AML-193 (cell line): ENCODE data around the gene CLIP4.
"Not testable (repeated sequence)": the region's sequence is repeated elsewhere in the genome, so short reads cannot be mapped to it uniquely, and the experiment has no call there.

ENCODE experiments used
- DNase-seq, 2 experiments: peaks; one replicate each; lab custom pipeline; 2025; lab: John Stamatoyannopoulos, UW

Gene CLIP4

GRCh38 chr2:29104688-29105087 is 10.5 kb upstream of the CLIP4 start:
- DNase-seq, result no peak

GRCh38 chr2:29105375-29105774 is 9.8 kb upstream of the CLIP4 start:
- no peak for DNase-seq

- no peak for DNase-seq
Measured at GRCh38 chr2:29106256-29106655, 9.0 kb upstream of the CLIP4 start.

- no peak for DNase-seq
Measured at GRCh38 chr2:29106980-29107388, 8.2 kb upstream of the CLIP4 start.

- not testable (repeated sequence) for DNase-seq
Measured at GRCh38 chr2:29107547-29107946, 7.7 kb upstream of the CLIP4 start.

- DNase-seq, result no peak
Measured at GRCh38 chr2:29108225-29108624, 7.0 kb upstream of the CLIP4 start.

- DNase-seq, result no peak
Measured at GRCh38 chr2:29109246-29109645, 6.0 kb upstream of the CLIP4 start.

- DNase-seq, result no peak
Measured at GRCh38 chr2:29110916-29111535, 4.2 kb upstream of the CLIP4 start.

GRCh38 chr2:29112379-29112778 is 2.8 kb upstream of the CLIP4 start:
- DNase-seq, result no peak

- no peak for DNase-seq
Measured at GRCh38 chr2:29113027-29113686, 2.1 kb upstream of the CLIP4 start.

GRCh38 chr2:29113891-29114321 is 1.3 kb upstream of the CLIP4 start:
- peak; percentile 67 to 81 for DNase-seq

GRCh38 chr2:29114586-29114945 is 649 bp upstream of the CLIP4 start:
- no peak for DNase-seq

GRCh38 chr2:29115797-29116781 is 874 bp downstream of the CLIP4 start:
- DNase-seq, result peak; percentile 31 to 55

- DNase-seq, result no peak
Measured at GRCh38 chr2:29117636-29118303, 2.6 kb downstream of the CLIP4 start.

- no peak for DNase-seq
Measured at GRCh38 chr2:29119211-29119610, 4.0 kb downstream of the CLIP4 start.

GRCh38 chr2:29120846-29121245 is 5.6 kb downstream of the CLIP4 start:
- no peak for DNase-seq

- DNase-seq, result no peak
Measured at GRCh38 chr2:29123617-29124349, 8.6 kb downstream of the CLIP4 start.

GRCh38 chr2:29124504-29124903 is 9.3 kb downstream of the CLIP4 start:
- no peak for DNase-seq

- DNase-seq, result no peak
Measured at GRCh38 chr2:29129586-29130281, 14.5 kb downstream of the CLIP4 start.

GRCh38 chr2:29130295-29130694 is 15.1 kb downstream of the CLIP4 start:
- DNase-seq, result peak; percentile 15 to 43

- DNase-seq, result no peak
Measured at GRCh38 chr2:29134933-29135332, 19.7 kb downstream of the CLIP4 start.
